ENCODE data around the gene ZBTB7C. TPM values are rescaled to one million over a fixed set of nuclear protein-coding genes. Genes with fewer than 3 reads are reported as not detected.

The ZBTB7C gene
- total and polyA plus RNA-seq, 9 of the 15 experiments (the other 6 are each of a cell fraction or from before 2014, with no cell fraction given): not detected

DNA sequence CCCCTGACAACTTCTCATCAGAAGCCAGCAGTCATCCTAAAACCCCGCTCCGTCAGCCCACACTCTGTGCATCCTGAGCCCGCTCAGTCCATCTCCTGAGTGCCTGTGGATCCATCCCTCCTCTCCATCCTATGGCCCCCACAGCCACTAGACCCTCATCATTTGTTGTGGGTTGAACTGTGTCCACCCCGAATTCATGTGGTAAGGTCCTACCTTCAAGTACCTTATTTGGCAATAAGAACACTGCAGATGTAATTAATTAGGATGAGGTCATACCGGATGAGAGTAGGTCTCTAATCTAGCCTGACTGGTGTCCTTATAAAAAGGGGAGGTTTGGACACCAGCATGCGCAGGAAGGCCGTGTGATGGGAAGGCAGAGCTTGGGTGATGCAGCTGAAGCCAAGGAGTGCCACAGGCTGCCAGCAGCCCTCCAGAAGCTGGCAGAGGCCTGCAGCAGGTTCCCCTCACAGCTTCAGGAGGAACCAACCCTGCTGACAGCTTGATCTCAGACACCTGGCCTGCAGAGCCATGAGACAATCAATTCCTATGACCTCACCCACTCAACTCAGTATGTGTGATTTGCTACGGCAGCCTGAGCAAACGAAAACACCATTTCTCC is 192.4 kb downstream of the ZBTB7C start (continued):
- TF ChIP-seq MEF2D (tag; conservative IDR thresholded peaks at IDR 0.05; ENCODE audit: low read depth): no peak
- no peak for TF ChIP-seq SMARCE1 (IDR thresholded peaks at IDR 0.05)
- TF ChIP-seq JUND (IDR thresholded peaks at IDR 0.05; ENCODE audit: borderline replicate concordance, low read depth, low read length): no peak
- no peak for TF ChIP-seq JUND (tag; IDR thresholded peaks at IDR 0.05; ENCODE audit: borderline replicate concordance, low read depth, low read length)
- TF ChIP-seq GABPA (tag; conservative IDR thresholded peaks at IDR 0.05; ENCODE audit: low read depth): no peak

DNA sequence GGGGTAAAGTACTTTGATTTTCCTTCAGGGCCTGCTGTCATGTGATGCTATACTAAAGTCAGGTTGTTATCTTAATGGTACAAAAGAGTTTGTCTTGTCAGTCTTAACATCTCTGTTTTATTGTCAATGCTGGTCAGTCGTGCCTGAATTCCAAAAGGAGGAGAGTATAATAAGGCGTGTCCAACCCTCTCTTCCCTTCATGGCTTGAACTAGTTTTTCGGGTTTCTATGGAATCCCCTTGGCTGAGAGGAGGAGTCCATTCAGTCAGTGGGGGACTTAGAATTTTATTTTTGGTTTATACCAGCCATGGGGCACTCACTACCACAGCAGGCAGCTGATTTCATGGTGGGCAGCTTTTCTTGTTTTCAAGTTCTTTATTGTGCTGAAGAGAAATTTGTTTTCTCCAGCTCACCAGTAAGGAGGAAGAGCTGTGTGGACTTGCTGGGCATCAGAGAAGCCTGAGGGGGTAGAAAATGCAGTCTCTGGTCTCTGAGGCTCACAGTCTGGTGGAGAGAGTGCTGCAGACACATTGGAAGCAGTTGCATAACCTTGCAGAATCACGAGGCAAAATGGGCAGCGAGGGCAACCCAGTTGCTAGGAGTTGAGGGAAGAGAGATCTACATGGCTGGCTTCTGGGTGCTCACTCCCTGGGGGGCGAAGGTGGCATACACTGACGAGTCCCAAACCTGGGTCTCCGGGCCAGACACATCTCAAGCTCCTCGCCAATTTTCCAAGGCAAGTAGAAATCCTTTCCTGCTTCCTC is 193.1 kb downstream of the ZBTB7C start:
- Histone ChIP-seq H3K9ac (ENCODE audit: insufficient read depth in 1 of 2, low read depth in 2 of 2, low read length in 2 of 2) (no peak overlapping the region), H3K4me3 (no peak overlapping the region), H2AFZ (ENCODE audit: low read depth, low read length) (no peak overlapping the region), H3K27ac (ENCODE audit: extremely low read depth, low read depth, low read length) (no peak overlapping the region), H4K20me1 (replicated peaks; ENCODE audit: control insufficient read depth, insufficient read depth, low read length) (no peaks in the 10 kb centered on the region), H3K27me3 (ENCODE audit: control insufficient read depth in 2 of 2, insufficient read depth in 2 of 2, low read length in 2 of 2) (no peaks in the 10 kb centered on the region; a peak in 1 of 5 replicates), H3K4me1 (replicated peaks in 1 of 2; ENCODE audit: control insufficient read depth in 2 of 2, insufficient read depth in 2 of 2, low read length in 2 of 2) (no peaks in the 10 kb centered on the region), H3K9me3 (replicated peaks; ENCODE audit: control insufficient read depth, insufficient read depth, low read depth, low read length) (no peaks in the 10 kb centered on the region), H3K9me1 (ENCODE audit: control insufficient read depth, insufficient read depth, low read length) (no peaks in the 10 kb centered on the region), H3K36me3 (ENCODE audit: control insufficient read depth, insufficient read depth, low read length) (no peaks in the 10 kb centered on the region), H3K79me2 (ENCODE audit: control insufficient read depth, insufficient read depth, low read length) (no peaks in the 10 kb centered on the region), H3K4me2 (ENCODE audit: insufficient read depth, low read length) (no peak overlapping the region)
- no peak for DNase-seq (ENCODE audit: extremely low read depth in 1 of 4, low spot score in 3 of 4)
- POLR2A ChIA-PET: no interaction called here
- FAIRE-seq: no peak
- in situ Hi-C loops (cut with MboI): no loop called here
- CTCF ChIA-PET (ENCODE audit: low intra/inter-chr PET ratio): no interaction called here
- 0% methylated on average over 7 of the region's 9 CpGs for WGBS (ENCODE audit: insufficient coverage, low coverage, missing lambda C conversion rate)
- intact Hi-C loops (cut with micrococcal nuclease): no loop called here
- no TSS peak for BruUV-seq (replicated peaks)
- no peak for TF ChIP-seq NFRKB (IDR thresholded peaks at IDR 0.05; ENCODE audit: low read depth)
- no peak for TF ChIP-seq HDAC1 (IDR thresholded peaks at IDR 0.05)
- TF ChIP-seq ZFPM2 (CRISPR knock-in tag; IDR thresholded peaks at IDR 0.05): no peak
- TF ChIP-seq, protein P1, sequence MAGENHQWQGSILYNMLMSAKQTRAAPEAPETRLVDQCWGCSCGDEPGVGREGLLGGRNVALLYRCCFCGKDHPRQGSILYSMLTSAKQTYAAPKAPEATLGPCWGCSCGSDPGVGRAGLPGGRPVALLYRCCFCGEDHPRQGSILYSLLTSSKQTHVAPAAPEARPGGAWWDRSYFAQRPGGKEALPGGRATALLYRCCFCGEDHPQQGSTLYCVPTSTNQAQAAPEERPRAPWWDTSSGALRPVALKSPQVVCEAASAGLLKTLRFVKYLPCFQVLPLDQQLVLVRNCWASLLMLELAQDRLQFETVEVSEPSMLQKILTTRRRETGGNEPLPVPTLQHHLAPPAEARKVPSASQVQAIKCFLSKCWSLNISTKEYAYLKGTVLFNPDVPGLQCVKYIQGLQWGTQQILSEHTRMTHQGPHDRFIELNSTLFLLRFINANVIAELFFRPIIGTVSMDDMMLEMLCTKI (IDR thresholded peaks at IDR 0.05; ENCODE audit: partially characterized antibody): no peak
- TF ChIP-seq, protein P2, sequence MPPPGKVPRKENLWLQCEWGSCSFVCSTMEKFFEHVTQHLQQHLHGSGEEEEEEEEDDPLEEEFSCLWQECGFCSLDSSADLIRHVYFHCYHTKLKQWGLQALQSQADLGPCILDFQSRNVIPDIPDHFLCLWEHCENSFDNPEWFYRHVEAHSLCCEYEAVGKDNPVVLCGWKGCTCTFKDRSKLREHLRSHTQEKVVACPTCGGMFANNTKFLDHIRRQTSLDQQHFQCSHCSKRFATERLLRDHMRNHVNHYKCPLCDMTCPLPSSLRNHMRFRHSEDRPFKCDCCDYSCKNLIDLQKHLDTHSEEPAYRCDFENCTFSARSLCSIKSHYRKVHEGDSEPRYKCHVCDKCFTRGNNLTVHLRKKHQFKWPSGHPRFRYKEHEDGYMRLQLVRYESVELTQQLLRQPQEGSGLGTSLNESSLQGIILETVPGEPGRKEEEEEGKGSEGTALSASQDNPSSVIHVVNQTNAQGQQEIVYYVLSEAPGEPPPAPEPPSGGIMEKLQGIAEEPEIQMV (tag; conservative IDR thresholded peaks at IDR 0.05; ENCODE audit: low read depth): no peak
- TF ChIP-seq HEY1 (CRISPR knock-in tag; IDR thresholded peaks at IDR 0.05; ENCODE audit: borderline replicate concordance): no peak
- TF ChIP-seq CBFA2T3 (IDR thresholded peaks at IDR 0.05): no peak
- no peak for TF ChIP-seq HOXB6 (CRISPR knock-in tag; IDR thresholded peaks at IDR 0.05; ENCODE audit: borderline replicate concordance)
- no peak for TF ChIP-seq ZNF584 (CRISPR knock-in tag; IDR thresholded peaks at IDR 0.05; ENCODE audit: low read depth)
- TF ChIP-seq SRF (CRISPR knock-in tag; IDR thresholded peaks at IDR 0.05): no peak
- TF ChIP-seq HCFC1 (IDR thresholded peaks at IDR 0.05; ENCODE audit: low read depth, low read length): no peak
- no peak for TF ChIP-seq CBFB (CRISPR knock-in tag; IDR thresholded peaks at IDR 0.05)
- no peak for TF ChIP-seq NCOR1 (IDR thresholded peaks at IDR 0.05)
- no peak for ATAC-seq

All from K562 (cell line).